Measurements from ENCODE around the gene ZMYND15. TPM values are rescaled to one million over a fixed set of nuclear protein-coding genes. Genes with fewer than 3 reads are reported as not detected.

Gene ZMYND15
- total and polyA plus RNA-seq, 2 of the 13 experiments (the other 11 are each of a cell fraction or from before 2014, with no cell fraction given): 0.24 to 2.7 TPM

GRCh38 chr17:4733073-4733531 is 6.5 kb upstream of the ZMYND15 start:
- no peaks in the 10 kb centered on the region for H3K9me3 ChIP-seq (ENCODE audit: low read length)
- peaks cover 6% of the 10 kb centered on the region for H3K79me2 ChIP-seq (ENCODE audit: insufficient read depth, low read length)
- H3K4me2 ChIP-seq (ENCODE audit: low read depth, low read length): peak overlapping the region; percentile 26; the same call in 1 of the 2 replicates
- ATAC-seq (peak; percentile 7; the same call in 2 of the 3 replicates), FAIRE-seq (no peak), DNase-seq (ENCODE audit: low spot score) (peak; percentile 37)
- H3K4me1 ChIP-seq (ENCODE audit: insufficient read depth, low read length): peaks cover 71% of the 10 kb centered on the region
- no peaks in the 10 kb centered on the region for H4K20me1 ChIP-seq (ENCODE audit: insufficient read depth, low read length)
- ChIA-PET CTCF (ENCODE audit: low intra/inter-chr PET ratio, low total read pairs) (interaction anchor here (1.3 to 3.5 kb wide), 3 partner anchors 56 to 155 kb away, joined by 5 to 51 read pairs (median 8); partner anchors contain the start of gene GLTPD2), POLR2A (interaction anchor here (0.7 to 5.1 kb wide), 9 partner anchors 11 to 73 kb away, joined by 3 to 110 read pairs (median 23); partner anchors contain the start of genes ARRB2, GLTPD2, PLD2 and PSMB6)
- no peak overlapping the region for H3K9ac ChIP-seq (ENCODE audit: insufficient read depth, low read depth, low read length)
- in situ Hi-C loops (cut with HindIII; ENCODE audit: extremely low pct_ligation_motif_present, low pct_unique_long_range_greater_than_20kb): loop anchor here (5.0 to 10.0 kb wide), 2 partner anchors 52 to 149 kb away; partner anchors contain the start of genes GLTPD2 and VMO1
- H3K27ac ChIP-seq (ENCODE audit: extremely low read length, insufficient read depth, low read length): peak overlapping the region; percentile 10
- H3K4me3 ChIP-seq (replicated peaks in 1 of 3; ENCODE audit: insufficient read depth in 1 of 3, low read depth in 2 of 3, low read length in 3 of 3): no peak overlapping the region
- H3K27me3 ChIP-seq (ENCODE audit: control insufficient read depth in 1 of 2, insufficient read depth in 2 of 2, low read length in 2 of 2): no peaks in the 10 kb centered on the region; a peak in 1 of 5 replicates
- no TSS peak for BruUV-seq (replicated peaks)
- no peak overlapping the region for H2AFZ ChIP-seq (ENCODE audit: low read length)
- 76% methylated on average over 6 of the region's 6 CpGs for WGBS (ENCODE audit: low lambda C conversion rate)
- intact Hi-C loops (cut with micrococcal nuclease; ENCODE audit: unreplicated experiment): loop anchor here (5.0 kb wide), 1 partner anchor 39 kb away; the partner anchor contains the start of gene TM4SF5
- no peaks in the 10 kb centered on the region; a peak in 2 of 5 replicates for H3K36me3 ChIP-seq (replicated peaks in 1 of 2; ENCODE audit: control insufficient read depth in 1 of 2, insufficient read depth in 2 of 2, low read length in 2 of 2)
- TF ChIP-seq ZNF354B (CRISPR knock-in tag; IDR thresholded peaks at IDR 0.05) (0 out of 2 replicates have a peak, but pooled peaks have one; percentile 23), ZSCAN21 (CRISPR knock-in tag; IDR thresholded peaks at IDR 0.05; ENCODE audit: borderline replicate concordance) (no peak), KLF11 (CRISPR knock-in tag; IDR thresholded peaks at IDR 0.05) (no peak), SUZ12 (IDR thresholded peaks at IDR 0.05; ENCODE audit: low read depth, low read length) (no peak), CTCF (CRISPR knock-in tag; IDR thresholded peaks at IDR 0.05) (peak; percentile 60), HOXA7 (CRISPR knock-in tag; IDR thresholded peaks at IDR 0.05) (no peak), RARG (CRISPR knock-in tag; IDR thresholded peaks at IDR 0.05; ENCODE audit: low read depth) (no peak), HNRNPL (IDR thresholded peaks at IDR 0.05; ENCODE audit: low read depth, low read length) (peak; percentile 87), SIN3B (IDR thresholded peaks at IDR 0.05; ENCODE audit: low read length) (no peak), ZSCAN31 (CRISPR knock-in tag; IDR thresholded peaks at IDR 0.05; ENCODE audit: low read depth) (no peak), ZBTB46 (CRISPR knock-in tag; IDR thresholded peaks at IDR 0.05; ENCODE audit: borderline replicate concordance) (no peak), SMC3 (IDR thresholded peaks at IDR 0.05; ENCODE audit: low read length) (peak; percentile 68), ZNF607 (CRISPR knock-in tag; IDR thresholded peaks at IDR 0.05; ENCODE audit: borderline replicate concordance) (no peak), TSC22D2 (CRISPR knock-in tag; IDR thresholded peaks at IDR 0.05; ENCODE audit: borderline replicate concordance) (no peak), MTERF4 (CRISPR knock-in tag; IDR thresholded peaks at IDR 0.05) (0 out of 2 replicates have a peak, but pooled peaks have one; percentile 41), RAD21 (CRISPR knock-in tag; IDR thresholded peaks at IDR 0.05) (peak; percentile 46), NFIB (CRISPR knock-in tag; IDR thresholded peaks at IDR 0.05; ENCODE audit: borderline replicate concordance) (no peak), ZNF891 (CRISPR knock-in tag; IDR thresholded peaks at IDR 0.05) (0 out of 2 replicates have a peak, but pooled peaks have one; percentile 27), ZNF740 (CRISPR knock-in tag; IDR thresholded peaks at IDR 0.05) (no peak), HNRNPH1 (optimal IDR thresholded peaks at IDR 0.05; ENCODE audit: low read depth, low read length) (no peak), SNAPC2 (CRISPR knock-in tag; IDR thresholded peaks at IDR 0.05) (no peak)
